ENCODE data around the gene STEAP1B.
"Not testable (repeated sequence)": the region's sequence is repeated elsewhere in the genome, so short reads cannot be mapped to it uniquely, and the experiment has no call there.

Gene STEAP1B

GRCh38 chr7:22454446-22454845, 45.5 kb downstream of the STEAP1B start:
- no peak for DNase-seq (ENCODE audit: low read depth, low spot score)

DNA sequence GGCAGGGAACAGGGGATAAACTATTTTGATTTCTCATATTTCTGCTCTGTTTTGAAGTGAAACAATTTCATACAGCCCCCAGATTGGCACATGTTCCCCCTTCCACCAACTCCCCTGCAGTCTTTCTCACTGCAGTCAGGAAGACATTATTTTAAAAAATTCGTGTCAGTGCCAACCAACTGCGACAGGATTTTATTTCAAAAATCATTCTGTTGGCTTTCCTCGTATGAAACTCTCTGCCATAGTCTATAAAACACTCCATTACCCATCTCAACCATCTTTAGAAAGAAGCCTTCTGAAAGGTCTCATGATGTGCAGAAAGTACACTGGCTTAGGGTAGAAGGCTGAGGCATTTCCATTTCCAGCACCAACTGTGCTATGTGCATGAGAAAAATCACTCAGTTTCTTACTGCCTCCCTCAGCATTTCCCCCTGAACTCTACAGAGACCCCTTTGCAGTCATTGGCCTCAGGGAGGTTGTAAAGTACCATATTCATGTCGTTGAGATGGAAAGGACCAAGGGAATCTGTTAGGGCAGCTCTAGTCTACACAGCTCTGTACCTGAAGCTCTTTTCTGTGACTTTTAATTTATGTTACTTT, 46.9 kb downstream of the STEAP1B start:
- no peak for DNase-seq (ENCODE audit: low read depth, low spot score)

DNA sequence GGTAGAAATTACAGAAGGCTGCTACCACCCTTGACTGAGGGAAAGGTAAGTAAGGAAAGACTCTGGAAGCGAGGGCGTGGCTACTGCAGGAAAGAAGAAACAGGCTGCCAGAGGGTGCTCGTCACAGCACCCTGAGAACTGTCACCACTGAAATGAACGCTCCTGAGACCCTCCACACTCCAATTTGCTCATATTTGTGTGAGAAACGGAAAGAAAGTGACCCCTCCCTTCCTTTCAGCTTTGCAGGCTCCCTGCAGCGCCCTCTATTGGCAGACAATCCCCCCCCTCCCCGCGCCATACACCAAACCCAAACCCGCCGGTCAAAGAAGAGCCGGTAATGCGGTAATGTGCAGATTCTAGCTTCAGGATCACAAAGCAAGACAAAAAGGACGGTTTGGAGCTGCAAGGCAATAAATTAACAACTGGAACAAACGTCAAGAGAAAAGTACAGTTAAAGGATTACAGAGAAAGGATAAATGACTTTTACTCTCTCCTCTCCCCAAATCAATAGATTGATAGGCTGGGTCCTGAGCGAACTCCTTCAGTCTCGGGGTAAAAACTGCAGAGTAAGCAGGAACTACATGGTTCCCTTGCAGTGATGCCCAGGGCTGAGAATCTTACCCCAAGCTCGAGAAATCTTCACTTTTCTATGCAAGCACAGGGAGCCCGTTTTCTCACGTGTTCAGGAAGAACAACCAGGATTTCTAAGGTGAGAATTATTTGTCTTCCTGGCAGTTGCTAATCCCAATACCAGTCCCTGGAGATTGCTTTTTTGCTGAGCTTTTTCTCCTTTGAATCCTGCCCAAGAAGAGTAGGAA, 47.6 kb downstream of the STEAP1B start:
- no peak for DNase-seq (ENCODE audit: low read depth, low spot score)

DNA sequence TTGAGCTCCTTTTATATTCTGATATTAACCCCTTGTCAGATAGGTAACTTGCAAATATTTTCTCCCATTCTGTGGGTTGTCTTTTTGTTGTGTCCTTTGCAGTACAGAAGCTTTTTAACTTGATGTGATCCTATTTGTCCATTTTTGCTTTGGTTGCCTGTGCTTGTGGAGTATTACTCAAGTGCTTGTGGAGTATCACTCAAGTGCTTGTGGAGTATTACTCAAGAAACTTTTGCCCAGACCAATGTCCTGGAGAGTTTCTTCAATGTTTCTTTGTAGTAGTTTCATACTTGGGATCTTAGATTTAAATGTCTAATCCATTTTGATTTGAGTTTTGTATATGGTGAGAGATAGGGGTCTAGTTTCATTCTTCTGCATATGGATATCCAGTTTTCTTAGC, 50.0 kb downstream of the STEAP1B start:
- not testable (repeated sequence) for DNase-seq (ENCODE audit: low read depth, low spot score)

GRCh38 chr7:22447762-22448161, 52.2 kb downstream of the STEAP1B start:
- DNase-seq (ENCODE audit: low read depth, low spot score) = no peak

DNA sequence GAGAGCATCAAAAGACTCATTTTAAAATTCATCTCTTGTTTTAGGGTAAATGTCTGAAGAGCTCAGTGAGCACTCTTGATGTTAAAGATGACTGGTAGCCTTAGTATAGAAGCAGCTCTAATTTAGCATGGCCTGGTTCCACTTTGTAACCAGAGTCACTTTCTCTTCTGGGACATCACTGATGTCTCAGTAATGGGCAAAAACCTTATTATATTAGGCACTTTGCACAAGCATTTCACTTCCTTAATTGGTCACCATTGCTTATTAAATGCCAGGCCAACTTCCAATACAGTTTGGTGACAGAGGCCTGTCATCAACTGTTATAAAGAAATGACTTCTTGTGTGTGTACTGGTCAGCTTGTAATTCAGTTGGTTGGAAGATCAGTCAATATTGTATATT, 53.0 kb downstream of the STEAP1B start:
- DNase-seq (ENCODE audit: low read depth, low spot score) = no peak

GRCh38 chr7:22445853-22446252, 54.1 kb downstream of the STEAP1B start:
- DNase-seq (ENCODE audit: low read depth, low spot score) = no peak

DNA sequence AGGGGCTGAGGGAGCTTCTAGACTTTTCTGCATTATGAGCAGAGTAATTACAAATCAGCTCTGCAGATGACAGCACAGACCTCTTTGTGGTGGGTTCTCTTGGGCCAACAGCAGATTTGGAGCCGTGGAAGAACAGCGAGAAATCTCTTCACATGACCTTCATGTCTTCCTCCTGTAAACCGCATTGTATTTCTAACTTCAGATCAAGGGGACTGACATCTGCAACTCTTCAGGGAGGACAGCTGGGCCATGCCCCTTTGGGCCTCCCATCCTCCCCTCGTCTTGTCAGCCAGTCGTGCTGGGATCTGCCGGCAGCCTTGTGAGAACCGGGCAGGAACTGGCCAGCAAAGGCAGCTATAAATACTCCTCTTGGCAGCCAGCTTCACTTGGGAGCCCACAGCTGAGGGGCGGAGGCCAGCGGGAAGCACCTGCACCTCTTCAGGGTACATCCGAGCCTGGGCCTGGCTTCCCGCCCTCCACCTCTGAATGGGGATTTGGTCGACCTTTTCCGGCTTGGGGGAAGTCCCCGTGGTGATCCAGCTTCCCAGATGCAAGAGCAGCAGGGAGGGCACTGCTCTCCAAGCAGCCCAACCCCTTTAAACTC, 54.7 kb downstream of the STEAP1B start:
- no peak for DNase-seq (ENCODE audit: low read depth, low spot score)

DNA sequence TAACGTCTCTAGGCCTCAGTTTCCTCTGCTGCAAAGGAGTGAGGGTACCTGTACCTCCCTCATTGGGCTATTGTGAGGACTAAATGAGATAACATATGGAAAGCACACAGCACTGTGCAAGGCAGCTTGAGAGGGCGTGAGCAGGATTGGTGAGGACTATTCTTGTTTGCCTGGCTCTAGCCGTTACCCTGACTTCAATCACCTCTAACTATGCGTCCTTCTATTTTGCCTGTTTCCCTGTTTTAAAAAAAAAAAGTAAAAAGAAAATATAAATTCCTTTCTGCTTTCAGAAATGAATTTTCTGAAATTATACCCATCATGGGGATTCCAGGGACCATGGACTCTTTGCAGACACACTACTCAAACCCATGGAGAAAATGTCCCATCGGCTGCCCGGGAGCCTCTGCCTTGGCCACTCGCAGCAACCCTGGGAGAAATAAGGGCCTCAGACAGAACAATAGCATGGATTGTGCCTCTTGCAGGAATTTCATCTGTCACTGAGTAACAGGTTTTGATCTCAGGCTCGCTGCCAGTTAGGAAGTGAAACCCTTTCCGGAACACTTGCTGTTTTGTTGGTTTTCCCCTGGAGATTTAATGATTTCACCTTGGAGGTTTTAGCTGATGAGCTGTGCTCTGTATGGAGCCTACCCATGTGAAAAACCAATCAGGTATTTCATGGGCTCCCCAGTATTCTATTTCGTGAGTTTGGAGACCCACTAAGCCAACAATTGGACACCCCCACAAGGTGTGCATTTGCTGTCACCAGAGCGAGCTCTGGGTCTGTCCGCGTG, 55.6 kb downstream of the STEAP1B start:
- no peak for DNase-seq (ENCODE audit: low read depth, low spot score)

DNA sequence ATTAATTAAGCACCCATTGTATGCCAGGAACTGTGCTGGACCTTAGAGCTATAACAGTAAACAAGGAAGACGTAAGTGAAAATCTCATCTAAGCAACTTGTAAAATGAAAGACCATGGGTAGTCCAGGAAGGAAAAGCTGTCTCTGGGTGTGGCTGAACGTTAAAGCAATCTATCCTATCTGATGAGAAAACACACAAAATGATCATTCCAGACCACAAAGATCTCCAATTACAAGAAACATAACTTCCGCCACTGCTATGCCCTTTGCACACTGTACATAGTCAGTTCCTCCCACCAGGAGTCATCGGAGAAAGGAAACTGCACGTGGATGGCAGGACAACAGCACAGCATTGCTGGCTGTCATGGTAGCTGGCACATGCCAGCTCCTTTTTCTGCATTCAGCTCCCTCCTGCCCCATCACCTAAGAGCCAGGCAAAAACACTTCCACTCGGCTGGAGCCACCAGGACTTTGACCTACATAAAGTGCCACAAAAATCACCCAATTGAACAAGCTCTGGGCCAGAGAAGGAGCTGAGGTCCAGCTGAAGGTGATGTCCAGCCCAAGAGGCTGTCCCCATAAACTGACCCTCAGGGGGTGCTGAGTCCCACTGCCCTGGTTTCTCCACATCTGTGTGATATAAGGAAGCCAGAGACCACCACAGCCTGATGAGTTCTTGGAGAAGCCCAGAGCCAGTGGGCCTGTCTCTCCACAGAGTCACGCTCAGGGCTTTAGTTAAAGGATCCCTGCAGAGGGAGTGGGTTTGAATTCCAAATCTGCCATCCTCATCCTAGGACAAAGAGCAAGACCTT, 56.4 kb downstream of the STEAP1B start:
- DNase-seq (ENCODE audit: low read depth, low spot score) = no peak

GRCh38 chr7:22442882-22443369, 57.1 kb downstream of the STEAP1B start:
- DNase-seq (ENCODE audit: low read depth, low spot score) = no peak

DNA sequence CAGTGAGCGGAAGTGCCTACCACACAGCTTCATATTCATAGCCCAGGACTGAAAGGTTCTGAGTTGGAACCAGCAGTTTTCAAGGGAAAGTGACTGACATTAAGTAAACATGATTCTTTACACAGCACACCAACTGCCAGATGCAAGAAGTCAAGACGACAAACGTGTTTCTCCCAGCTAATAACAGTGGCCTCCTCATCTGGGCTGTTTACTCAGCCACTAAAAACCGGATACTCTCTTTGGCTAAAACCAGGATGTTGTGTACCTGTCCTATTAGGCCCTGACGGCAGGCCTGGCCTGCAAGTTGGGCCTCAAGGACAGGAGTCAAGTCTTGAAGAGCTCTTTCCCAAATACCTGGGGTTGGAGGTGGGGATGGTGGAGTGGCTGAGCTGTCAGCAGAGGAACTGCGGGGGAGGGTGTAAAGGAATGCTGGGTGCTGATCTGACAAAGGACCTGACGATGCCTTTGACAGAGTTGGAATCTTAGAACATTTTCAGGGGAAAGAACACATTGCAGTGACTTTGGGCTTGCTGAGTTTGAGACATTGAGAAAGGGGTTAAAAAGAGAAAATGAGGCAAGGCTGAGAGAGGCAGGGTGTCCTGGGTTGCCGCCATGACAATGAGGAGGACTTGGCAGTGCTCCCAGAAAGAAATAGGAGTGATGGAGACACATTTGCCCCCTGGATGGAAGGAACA, 57.7 kb downstream of the STEAP1B start:
- DNase-seq (ENCODE audit: low read depth, low spot score) = no peak

GRCh38 chr7:22441157-22441556, 58.8 kb downstream of the STEAP1B start:
- DNase-seq (ENCODE audit: low read depth, low spot score) = no peak

DNA sequence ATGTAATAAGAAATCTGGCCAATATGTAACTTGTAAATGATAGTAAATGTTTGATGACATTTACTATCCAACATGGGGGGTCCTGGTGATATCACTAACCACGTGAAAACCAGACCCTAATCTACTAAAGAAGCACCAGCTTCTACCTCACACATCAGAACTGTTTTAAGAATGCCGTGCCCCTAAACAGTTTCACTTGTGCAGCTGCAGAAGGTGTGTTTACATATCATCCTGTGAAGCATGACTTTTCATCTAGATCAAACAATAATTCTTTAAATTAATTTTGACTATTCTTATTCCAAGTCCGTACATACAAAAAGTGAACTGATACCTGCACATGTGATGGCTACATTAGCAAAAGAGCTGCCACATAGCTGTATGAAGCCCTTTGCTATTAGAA, 61.0 kb downstream of the STEAP1B start:
- no peak for DNase-seq (ENCODE audit: low read depth, low spot score)

DNA sequence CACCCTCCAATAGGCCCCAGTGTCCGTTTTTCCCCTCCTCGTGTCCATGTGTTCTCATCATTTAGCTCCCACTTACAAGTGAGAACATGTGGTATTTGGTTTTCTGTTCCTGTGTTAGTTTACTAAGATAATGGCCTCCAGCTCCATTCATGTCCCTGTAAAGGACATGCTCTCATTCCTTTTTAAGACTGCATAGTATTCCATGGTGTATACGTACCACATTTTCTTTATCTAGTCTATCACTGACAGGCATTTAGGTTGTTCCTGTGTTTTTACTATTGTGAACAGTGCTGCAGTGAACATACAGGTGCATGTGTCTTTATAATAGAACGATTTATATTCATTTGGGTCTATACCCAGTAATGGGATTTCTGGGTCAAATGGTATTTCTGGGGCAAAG, 63.4 kb downstream of the STEAP1B start:
- DNase-seq (ENCODE audit: low read depth, low spot score) = not testable (repeated sequence)

DNA sequence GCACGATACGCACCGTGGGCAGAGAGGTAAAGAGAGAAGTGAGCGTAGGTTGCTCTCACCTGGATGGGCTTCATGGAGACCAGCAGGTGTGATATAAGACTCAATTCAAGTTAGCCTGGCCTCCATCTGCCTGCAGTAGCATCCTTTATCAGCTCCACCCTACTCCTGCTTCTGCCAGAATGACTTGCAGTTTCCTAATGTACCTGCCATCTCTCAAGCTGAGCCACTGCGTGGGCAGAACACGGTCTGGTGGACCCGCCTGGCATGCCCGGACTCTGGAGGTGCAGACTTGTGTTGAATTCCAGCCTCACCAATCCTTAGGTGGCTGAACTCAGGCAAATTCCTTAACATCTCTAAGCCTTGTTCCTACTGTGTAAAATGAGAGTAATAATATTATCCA, 64.3 kb downstream of the STEAP1B start:
- no peak for DNase-seq (ENCODE audit: low read depth, low spot score)

DNA sequence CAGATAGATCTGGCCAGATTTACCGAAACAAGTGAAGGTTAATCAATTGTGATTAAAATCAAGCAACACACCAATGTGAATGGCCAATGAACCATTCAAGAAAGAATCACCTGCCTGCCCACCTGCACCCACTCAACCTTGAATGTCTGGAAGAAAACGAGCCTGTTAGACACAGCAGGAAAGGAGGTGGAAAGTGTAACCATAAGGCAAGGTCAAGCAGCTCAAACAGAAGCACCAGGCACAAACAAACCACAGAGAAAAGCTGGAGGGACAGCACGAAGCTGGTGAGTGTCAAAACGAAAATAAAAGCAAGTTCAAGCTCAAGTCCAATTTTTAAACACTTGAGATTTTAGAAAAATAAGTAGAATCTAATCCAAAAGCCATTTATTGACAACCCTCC, 64.9 kb downstream of the STEAP1B start:
- no peak for DNase-seq (ENCODE audit: low read depth, low spot score)

- no peak for DNase-seq (ENCODE audit: low read depth, low spot score)
Observed at GRCh38 chr7:22433710-22434460, 66.1 kb downstream of the STEAP1B start.

- not testable (repeated sequence) for DNase-seq (ENCODE audit: low read depth, low spot score)
Observed at GRCh38 chr7:22433165-22433700, 66.8 kb downstream of the STEAP1B start.

All from activated naive CD8-positive, alpha-beta T cell treated with anti-CD3 and anti-CD28 coated beads, Interleukin-2, amount 50 U/mL, for 16 hours (primary cell).